RWPE2 (cell line): Measurements from ENCODE around the gene DRD2.

Source experiments
- ATAC-seq: fragments of 200-7000 bp; cut with Tn5 transposase; 3 replicates; pipeline ENCODE4 v1.9.1; 2021; ENCODE audit warnings: low read depth
- DNase-seq: peaks from one replicate; pipeline ENCODE4 v3.0.0-alpha.2; 2020; ENCODE audit warnings: low spot score
- H3K27ac ChIP-seq: fragments of 450-650 bp; 2 replicates; pipeline ENCODE4 v1.5.1; 2017; ENCODE audit warnings: mild to moderate bottlenecking; ENCODE audit not compliant: poor library complexity, severe bottlenecking
- H3K27me3 ChIP-seq: fragments of 250-450 bp; sonication (Bioruptor Pico); 2 replicates; pipeline ENCODE4 v1.5.1; 2021; ENCODE audit warnings: mild to moderate bottlenecking, moderate library complexity; ENCODE audit not compliant: insufficient read depth, poor library complexity, severe bottlenecking
- H3K36me3 ChIP-seq: fragments of 250-450 bp; sonication (Bioruptor Pico); 2 replicates; pipeline ENCODE4 v1.5.1; 2020; ENCODE audit warnings: low read depth, mild to moderate bottlenecking, moderate library complexity
- H3K4me1 ChIP-seq: fragments of 250-450 bp; sonication (Bioruptor Pico); 2 replicates; pipeline ENCODE4 v1.5.1; 2021; ENCODE audit warnings: mild to moderate bottlenecking, moderate library complexity; ENCODE audit not compliant: insufficient read depth, poor library complexity, severe bottlenecking
- H3K4me3 ChIP-seq: fragments of 250-450 bp; sonication (Bioruptor Pico); 2 replicates; pipeline ENCODE4 v1.5.1; 2021; ENCODE audit warnings: mild to moderate bottlenecking, moderate library complexity; ENCODE audit not compliant: severe bottlenecking
- H3K9me3 ChIP-seq: fragments of 250-450 bp; sonication (Bioruptor Pico); 2 replicates; pipeline ENCODE4 v1.5.1; 2021; ENCODE audit warnings: mild to moderate bottlenecking, moderate library complexity; ENCODE audit not compliant: severe bottlenecking
- TF ChIP-seq, protein P1 (sequence below): fragments of 450-650 bp; IDR thresholded peaks from one replicate; pipeline ENCODE4 v1.5.1; 2017; ENCODE audit warnings: mild to moderate bottlenecking, moderate library complexity; ENCODE audit not compliant: poor library complexity, severe bottlenecking

DRD2 gene

DNA sequence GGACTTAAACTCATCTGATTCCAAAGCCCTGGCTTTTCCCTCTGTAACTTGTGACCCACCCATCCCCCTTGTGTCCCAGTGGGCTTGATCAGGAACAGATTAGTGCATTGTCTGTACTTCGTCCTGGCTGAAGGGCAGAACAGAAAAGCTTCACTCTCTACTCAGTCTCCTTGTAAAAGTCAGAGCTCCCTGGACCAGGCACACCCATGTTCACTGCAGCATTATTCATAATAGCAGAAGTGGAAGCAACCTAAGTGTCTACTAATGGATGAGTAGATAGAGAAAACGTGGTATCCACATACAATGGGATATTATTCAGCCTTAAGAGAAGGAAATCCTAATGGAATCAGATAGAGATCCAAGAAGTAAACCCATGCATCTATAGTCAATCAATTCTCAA, 20.7 kb downstream of the DRD2 start:
- H3K9me3 ChIP-seq: no peaks in the 10 kb centered on the region
- no peaks in the 10 kb centered on the region for H3K36me3 ChIP-seq
- TF ChIP-seq, protein P1, sequence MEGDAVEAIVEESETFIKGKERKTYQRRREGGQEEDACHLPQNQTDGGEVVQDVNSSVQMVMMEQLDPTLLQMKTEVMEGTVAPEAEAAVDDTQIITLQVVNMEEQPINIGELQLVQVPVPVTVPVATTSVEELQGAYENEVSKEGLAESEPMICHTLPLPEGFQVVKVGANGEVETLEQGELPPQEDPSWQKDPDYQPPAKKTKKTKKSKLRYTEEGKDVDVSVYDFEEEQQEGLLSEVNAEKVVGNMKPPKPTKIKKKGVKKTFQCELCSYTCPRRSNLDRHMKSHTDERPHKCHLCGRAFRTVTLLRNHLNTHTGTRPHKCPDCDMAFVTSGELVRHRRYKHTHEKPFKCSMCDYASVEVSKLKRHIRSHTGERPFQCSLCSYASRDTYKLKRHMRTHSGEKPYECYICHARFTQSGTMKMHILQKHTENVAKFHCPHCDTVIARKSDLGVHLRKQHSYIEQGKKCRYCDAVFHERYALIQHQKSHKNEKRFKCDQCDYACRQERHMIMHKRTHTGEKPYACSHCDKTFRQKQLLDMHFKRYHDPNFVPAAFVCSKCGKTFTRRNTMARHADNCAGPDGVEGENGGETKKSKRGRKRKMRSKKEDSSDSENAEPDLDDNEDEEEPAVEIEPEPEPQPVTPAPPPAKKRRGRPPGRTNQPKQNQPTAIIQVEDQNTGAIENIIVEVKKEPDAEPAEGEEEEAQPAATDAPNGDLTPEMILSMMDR: no peak
- H3K4me1 ChIP-seq: no peaks in the 10 kb centered on the region
- ATAC-seq: no peak
- H3K27me3 ChIP-seq: no peaks in the 10 kb centered on the region
- no peak for DNase-seq
- H3K27ac ChIP-seq: no peak overlapping the region
- no peak overlapping the region for H3K4me3 ChIP-seq

DNA sequence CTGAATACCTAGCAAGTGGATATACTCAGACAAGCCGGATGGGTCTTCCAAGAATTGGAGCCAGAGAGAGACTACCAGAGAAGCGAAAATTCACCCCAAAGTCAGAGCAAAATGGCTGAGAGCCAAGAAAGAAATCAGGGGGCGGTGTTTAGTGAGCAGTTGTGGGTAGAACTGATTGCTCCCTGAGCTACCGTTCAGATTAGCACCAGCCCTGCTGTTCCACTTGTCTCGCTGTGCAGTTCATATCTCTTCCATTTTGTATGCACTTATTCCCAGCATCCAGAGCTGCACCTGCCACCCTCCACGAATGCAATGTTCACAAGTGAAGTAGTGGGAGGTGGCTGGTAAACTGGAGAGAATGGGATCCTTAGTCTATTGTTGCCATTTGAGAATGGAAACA, 25.5 kb downstream of the DRD2 start:
- no peak for ATAC-seq
- H3K27ac ChIP-seq: no peak overlapping the region
- no peaks in the 10 kb centered on the region for H3K27me3 ChIP-seq
- TF ChIP-seq, protein P1: no peak
- H3K36me3 ChIP-seq: no peaks in the 10 kb centered on the region
- H3K9me3 ChIP-seq: no peaks in the 10 kb centered on the region
- H3K4me1 ChIP-seq: peaks cover 28% of the 10 kb centered on the region
- DNase-seq: no peak
- H3K4me3 ChIP-seq: no peak overlapping the region

DNA sequence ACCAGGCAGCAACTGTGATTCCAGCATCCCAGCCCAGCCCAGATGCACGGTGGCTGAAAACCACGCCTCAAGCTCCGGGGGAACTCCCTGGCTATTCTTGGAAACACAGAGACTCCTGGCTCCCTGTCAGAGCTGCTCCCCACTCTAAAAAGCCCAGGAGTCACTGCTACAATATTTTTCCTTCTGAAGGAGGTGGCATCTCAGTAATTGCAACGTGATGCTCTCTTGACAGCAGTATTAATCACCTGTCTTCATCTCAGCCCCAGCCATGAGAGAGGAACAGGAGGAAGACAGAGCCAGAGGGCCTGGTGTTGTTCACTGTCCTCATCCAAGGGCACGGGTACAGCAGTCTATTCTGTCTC, 26.9 kb downstream of the DRD2 start:
- Histone ChIP-seq H3K4me1 (peaks cover 28% of the 10 kb centered on the region), H3K36me3 (no peaks in the 10 kb centered on the region), H3K4me3 (no peak overlapping the region), H3K9me3 (no peaks in the 10 kb centered on the region), H3K27ac (peak overlapping the region; percentile 59), H3K27me3 (no peaks in the 10 kb centered on the region)
- DNase-seq (no peak), ATAC-seq (no peak)
- TF ChIP-seq, protein P1: no peak

DNA sequence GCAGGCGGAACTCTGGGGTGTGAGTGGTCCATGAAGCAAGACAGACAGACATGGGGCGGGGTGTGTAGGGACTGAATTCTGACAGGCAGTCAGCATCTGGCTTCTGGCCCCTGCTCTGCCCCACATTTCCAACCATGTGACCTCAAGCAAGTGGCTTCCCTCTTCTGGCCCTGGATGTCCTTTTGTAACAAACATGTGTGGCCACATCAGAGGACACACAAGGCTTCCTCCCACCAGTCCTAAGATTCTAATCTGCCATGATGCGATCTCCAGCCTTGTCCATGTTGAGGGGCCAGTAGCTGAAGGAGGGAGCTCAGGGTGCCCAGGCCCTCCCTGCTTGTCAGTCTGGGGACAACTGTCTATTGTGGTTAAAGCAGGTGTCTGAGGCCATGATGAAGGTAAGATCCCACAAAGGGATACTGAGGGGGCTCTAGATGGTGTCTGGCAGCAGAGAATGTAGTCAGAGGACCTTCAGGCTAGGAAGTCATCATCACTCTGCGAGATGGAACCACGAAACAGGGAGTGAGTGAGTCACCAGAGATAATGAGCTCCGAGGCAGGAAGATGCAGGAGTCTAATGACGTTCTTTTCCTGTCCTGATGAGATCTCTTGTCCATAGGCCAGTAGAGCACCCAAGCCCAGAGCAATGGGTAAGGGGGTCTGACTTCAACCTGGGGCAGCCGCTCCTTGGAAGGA, 27.4 kb downstream of the DRD2 start:
- TF ChIP-seq, protein P1: no peak
- ATAC-seq: peak; percentile 43
- Histone ChIP-seq H3K27me3 (no peaks in the 10 kb centered on the region), H3K4me3 (no peak overlapping the region), H3K9me3 (no peaks in the 10 kb centered on the region), H3K36me3 (no peaks in the 10 kb centered on the region), H3K27ac (peak overlapping the region; percentile 59), H3K4me1 (peaks cover 28% of the 10 kb centered on the region)
- DNase-seq: no peak

DNA sequence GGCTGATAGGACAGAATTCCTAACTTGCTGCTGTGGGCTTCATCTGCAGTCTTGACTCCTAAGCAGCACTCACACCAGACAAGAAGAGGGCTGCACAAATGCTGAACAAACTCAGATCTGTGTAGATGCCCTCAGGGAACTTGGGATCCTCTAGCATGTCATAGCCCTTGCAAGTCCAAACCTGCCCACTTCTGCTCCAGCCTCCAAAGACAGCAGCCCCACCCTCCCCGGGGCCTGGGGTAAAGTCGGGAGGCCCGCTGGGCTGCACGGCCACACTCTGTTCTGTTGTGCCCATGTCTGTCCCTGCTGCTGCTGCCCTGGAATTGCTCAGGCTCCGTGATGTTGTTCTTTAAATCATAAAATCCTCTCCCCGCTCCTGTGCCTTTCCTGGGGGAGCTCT, 28.3 kb downstream of the DRD2 start:
- no peaks in the 10 kb centered on the region for H3K36me3 ChIP-seq
- DNase-seq (peak; percentile 90), ATAC-seq (peak; percentile 85)
- peak overlapping the region; percentile 59 for H3K27ac ChIP-seq
- peaks cover 28% of the 10 kb centered on the region for H3K4me1 ChIP-seq
- no peaks in the 10 kb centered on the region for H3K27me3 ChIP-seq
- H3K4me3 ChIP-seq: no peak overlapping the region
- TF ChIP-seq, protein P1: no peak
- no peaks in the 10 kb centered on the region for H3K9me3 ChIP-seq
